ENCODE measurements around the gene PLCB2.

PLCB2 gene

DNA sequence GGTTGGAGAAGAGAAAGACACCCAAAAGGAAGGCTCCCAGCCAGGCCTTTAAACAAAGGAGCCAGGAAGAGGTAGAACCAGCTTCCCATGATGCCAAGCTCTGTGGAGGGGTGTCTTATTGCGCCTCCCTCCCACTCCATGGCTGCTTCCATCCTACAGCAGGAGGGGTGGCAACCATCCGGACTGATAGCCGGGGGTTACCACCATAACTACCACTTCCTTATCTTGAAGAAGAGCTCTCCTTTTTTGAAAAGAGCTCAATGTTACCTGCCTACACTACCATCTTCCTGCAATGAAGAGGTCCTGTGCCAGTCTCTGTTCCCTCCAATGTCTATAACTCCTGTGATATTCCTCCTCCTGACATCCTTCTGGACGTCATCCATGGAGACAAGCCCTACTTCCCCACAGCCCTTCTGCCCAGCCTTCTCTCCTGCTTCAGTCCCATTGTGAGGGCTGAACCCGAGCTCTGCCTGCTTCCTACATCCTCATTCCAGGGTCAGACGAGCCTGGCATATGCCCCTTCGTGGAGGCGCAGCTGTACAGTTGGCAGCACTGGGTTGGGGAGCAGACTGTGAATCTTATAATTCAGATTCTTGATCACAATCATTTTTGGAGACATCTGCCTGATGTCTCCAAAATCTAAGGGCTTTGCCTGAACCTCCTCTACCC is 24.5 kb upstream of the PLCB2 start:
- H3K27me3 ChIP-seq (ENCODE audit: insufficient read depth, low read length, poor library complexity) = no peaks in the 10 kb centered on the region
- H3K27ac ChIP-seq (ENCODE audit: low read length) = no peak overlapping the region
- H3K79me2 ChIP-seq (ENCODE audit: insufficient read depth, low read length) = no peaks in the 10 kb centered on the region
- no peak overlapping the region for H3K9ac ChIP-seq (ENCODE audit: low read depth, low read length)
- peaks cover 21% of the 10 kb centered on the region for H3K4me1 ChIP-seq (ENCODE audit: insufficient read depth, low read length)
- no peaks in the 10 kb centered on the region for H3K36me3 ChIP-seq (ENCODE audit: insufficient read depth, low read length)
- H3K4me2 ChIP-seq (ENCODE audit: insufficient read depth, low read length) = no peak overlapping the region
- H4K20me1 ChIP-seq (ENCODE audit: insufficient read depth, low read length) = no peaks in the 10 kb centered on the region
- DNase-seq (no peak), ATAC-seq (ENCODE audit: insufficient read depth, low read depth) (no peak)
- no peak overlapping the region for H3K4me3 ChIP-seq (ENCODE audit: low read depth in 1 of 2, low read length in 2 of 2)
- H3K9me3 ChIP-seq (ENCODE audit: insufficient read depth, low read length, severe bottlenecking) = no peaks in the 10 kb centered on the region
- no peak for TF ChIP-seq EZH2 (IDR thresholded peaks at IDR 0.05; ENCODE audit: borderline replicate concordance, low read depth, low read length, severe bottlenecking)
- TF ChIP-seq, protein P1, sequence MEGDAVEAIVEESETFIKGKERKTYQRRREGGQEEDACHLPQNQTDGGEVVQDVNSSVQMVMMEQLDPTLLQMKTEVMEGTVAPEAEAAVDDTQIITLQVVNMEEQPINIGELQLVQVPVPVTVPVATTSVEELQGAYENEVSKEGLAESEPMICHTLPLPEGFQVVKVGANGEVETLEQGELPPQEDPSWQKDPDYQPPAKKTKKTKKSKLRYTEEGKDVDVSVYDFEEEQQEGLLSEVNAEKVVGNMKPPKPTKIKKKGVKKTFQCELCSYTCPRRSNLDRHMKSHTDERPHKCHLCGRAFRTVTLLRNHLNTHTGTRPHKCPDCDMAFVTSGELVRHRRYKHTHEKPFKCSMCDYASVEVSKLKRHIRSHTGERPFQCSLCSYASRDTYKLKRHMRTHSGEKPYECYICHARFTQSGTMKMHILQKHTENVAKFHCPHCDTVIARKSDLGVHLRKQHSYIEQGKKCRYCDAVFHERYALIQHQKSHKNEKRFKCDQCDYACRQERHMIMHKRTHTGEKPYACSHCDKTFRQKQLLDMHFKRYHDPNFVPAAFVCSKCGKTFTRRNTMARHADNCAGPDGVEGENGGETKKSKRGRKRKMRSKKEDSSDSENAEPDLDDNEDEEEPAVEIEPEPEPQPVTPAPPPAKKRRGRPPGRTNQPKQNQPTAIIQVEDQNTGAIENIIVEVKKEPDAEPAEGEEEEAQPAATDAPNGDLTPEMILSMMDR (IDR thresholded peaks at IDR 0.05; ENCODE audit: borderline replicate concordance, extremely low read depth, low read length, poor library complexity, severe bottlenecking) = no peak
- H2AFZ ChIP-seq (ENCODE audit: low read depth, low read length) = no peak overlapping the region

DNA sequence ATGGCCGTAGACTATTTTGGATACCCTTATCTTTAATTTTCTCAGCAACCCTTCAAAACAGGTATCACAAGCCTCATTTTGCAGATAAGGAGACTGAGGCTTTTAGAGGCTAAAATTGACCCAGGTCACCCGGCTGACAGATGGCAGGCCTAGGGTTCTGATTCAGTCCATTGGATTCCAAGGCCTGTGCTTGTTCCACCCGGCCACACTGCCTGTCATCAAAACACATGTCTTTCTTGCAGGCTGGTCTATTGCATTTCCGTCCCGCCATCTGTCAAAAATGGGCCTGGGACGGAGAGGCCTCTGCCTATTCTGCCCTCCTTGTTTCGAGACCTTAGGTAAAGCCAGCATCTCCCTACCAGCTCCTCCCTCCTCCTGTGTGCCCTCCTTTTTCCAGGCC is 23.9 kb upstream of the PLCB2 start:
- no peak for ATAC-seq (ENCODE audit: insufficient read depth, low read depth)
- Histone ChIP-seq H3K4me3 (ENCODE audit: low read depth in 1 of 2, low read length in 2 of 2) (no peak overlapping the region), H3K36me3 (ENCODE audit: insufficient read depth, low read length) (peaks cover 3% of the 10 kb centered on the region; the same call in 1 of the 2 replicates), H3K9ac (ENCODE audit: low read depth, low read length) (no peak overlapping the region), H3K79me2 (ENCODE audit: insufficient read depth, low read length) (no peaks in the 10 kb centered on the region), H2AFZ (ENCODE audit: low read depth, low read length) (no peak overlapping the region), H3K9me3 (ENCODE audit: insufficient read depth, low read length, severe bottlenecking) (no peaks in the 10 kb centered on the region), H4K20me1 (ENCODE audit: insufficient read depth, low read length) (no peaks in the 10 kb centered on the region), H3K4me1 (ENCODE audit: insufficient read depth, low read length) (peaks cover 21% of the 10 kb centered on the region), H3K27ac (ENCODE audit: low read length) (no peak overlapping the region), H3K4me2 (ENCODE audit: insufficient read depth, low read length) (no peak overlapping the region), H3K27me3 (ENCODE audit: insufficient read depth, low read length, poor library complexity) (no peaks in the 10 kb centered on the region)
- TF ChIP-seq, protein P1 (IDR thresholded peaks at IDR 0.05; ENCODE audit: borderline replicate concordance, extremely low read depth, low read length, poor library complexity, severe bottlenecking) = no peak
- no peak for TF ChIP-seq EZH2 (IDR thresholded peaks at IDR 0.05; ENCODE audit: borderline replicate concordance, low read depth, low read length, severe bottlenecking)
- DNase-seq = no peak

DNA sequence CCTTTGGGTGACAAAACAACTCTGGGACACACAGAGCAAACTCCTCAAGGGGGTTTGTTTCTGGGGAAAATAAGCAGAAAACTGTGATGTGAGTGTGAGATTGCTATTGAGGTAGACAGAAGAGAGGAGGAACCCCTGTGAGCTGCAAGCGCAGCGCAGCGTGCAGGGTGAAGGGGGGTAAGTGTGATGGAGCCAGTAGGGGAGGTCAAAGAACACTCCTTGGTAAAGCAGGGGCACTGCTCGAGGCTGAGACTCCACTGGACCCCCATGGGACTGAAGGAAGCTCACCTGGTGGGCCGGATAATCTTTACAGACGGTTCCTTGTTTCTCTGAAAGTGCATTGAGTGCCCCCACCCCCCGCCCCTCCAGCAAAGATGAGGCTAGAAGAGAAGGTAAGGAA is 23.3 kb upstream of the PLCB2 start:
- Histone ChIP-seq H3K27me3 (ENCODE audit: insufficient read depth, low read length, poor library complexity) (no peaks in the 10 kb centered on the region), H3K4me1 (ENCODE audit: insufficient read depth, low read length) (peaks cover 21% of the 10 kb centered on the region), H3K4me3 (ENCODE audit: low read depth in 1 of 2, low read length in 2 of 2) (no peak overlapping the region), H3K9me3 (ENCODE audit: insufficient read depth, low read length, severe bottlenecking) (no peaks in the 10 kb centered on the region), H3K27ac (ENCODE audit: low read length) (no peak overlapping the region), H3K9ac (ENCODE audit: low read depth, low read length) (no peak overlapping the region), H3K4me2 (ENCODE audit: insufficient read depth, low read length) (no peak overlapping the region), H3K36me3 (ENCODE audit: insufficient read depth, low read length) (peaks cover 5% of the 10 kb centered on the region; the same call in 1 of the 2 replicates), H4K20me1 (ENCODE audit: insufficient read depth, low read length) (no peaks in the 10 kb centered on the region), H2AFZ (ENCODE audit: low read depth, low read length) (no peak overlapping the region), H3K79me2 (ENCODE audit: insufficient read depth, low read length) (no peaks in the 10 kb centered on the region)
- no peak for DNase-seq
- no peak for ATAC-seq (ENCODE audit: insufficient read depth, low read depth)
- TF ChIP-seq, protein P1 (IDR thresholded peaks at IDR 0.05; ENCODE audit: borderline replicate concordance, extremely low read depth, low read length, poor library complexity, severe bottlenecking) = no peak
- no peak for TF ChIP-seq EZH2 (IDR thresholded peaks at IDR 0.05; ENCODE audit: borderline replicate concordance, low read depth, low read length, severe bottlenecking)
